ENCODE data around the gene CFAP20DC.

GRCh38 chr3:58749948-58750347 lies 299.9 kb downstream of the CFAP20DC start:
- no peak for TF ChIP-seq POLR2A (IDR thresholded peaks at IDR 0.05)
- no peak for TF ChIP-seq CTCF (IDR thresholded peaks at IDR 0.05)
- TF ChIP-seq POLR2AphosphoS5 (IDR thresholded peaks at IDR 0.05; ENCODE audit: insufficient read depth in 1 of 2, low read depth in 1 of 2), result no peak

Measured in vagina (tissue), 2 donors.